ENCODE data around the gene MACROD2.

DNA sequence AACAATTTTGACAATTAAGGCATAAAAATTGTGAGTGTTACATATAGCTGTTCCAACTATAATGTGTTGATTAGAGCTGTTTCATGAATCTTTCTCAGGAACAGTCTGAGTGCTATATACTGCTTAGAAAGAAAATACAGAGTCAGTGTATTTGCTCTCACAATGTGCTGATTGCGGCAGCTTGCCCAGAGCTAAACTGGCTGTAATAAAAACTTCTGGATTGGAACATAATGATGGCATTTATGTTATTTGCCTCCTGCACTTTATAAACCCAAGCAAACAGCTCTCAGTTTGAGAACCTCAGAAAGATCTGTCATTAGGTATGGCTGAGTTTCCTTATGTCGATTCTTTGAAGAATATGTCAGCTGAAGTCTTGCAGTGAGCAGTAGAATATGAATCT lies 312.6 kb downstream of the MACROD2 start:
- TF ChIP-seq, protein P1, sequence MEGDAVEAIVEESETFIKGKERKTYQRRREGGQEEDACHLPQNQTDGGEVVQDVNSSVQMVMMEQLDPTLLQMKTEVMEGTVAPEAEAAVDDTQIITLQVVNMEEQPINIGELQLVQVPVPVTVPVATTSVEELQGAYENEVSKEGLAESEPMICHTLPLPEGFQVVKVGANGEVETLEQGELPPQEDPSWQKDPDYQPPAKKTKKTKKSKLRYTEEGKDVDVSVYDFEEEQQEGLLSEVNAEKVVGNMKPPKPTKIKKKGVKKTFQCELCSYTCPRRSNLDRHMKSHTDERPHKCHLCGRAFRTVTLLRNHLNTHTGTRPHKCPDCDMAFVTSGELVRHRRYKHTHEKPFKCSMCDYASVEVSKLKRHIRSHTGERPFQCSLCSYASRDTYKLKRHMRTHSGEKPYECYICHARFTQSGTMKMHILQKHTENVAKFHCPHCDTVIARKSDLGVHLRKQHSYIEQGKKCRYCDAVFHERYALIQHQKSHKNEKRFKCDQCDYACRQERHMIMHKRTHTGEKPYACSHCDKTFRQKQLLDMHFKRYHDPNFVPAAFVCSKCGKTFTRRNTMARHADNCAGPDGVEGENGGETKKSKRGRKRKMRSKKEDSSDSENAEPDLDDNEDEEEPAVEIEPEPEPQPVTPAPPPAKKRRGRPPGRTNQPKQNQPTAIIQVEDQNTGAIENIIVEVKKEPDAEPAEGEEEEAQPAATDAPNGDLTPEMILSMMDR (IDR thresholded peaks at IDR 0.05; ENCODE audit: poor library complexity, severe bottlenecking): no peak
- TF ChIP-seq EZH2 (IDR thresholded peaks at IDR 0.05; ENCODE audit: borderline replicate concordance, insufficient read depth, low read length, poor library complexity, severe bottlenecking) (no peak), EP300 (conservative IDR thresholded peaks at IDR 0.05; ENCODE audit: poor library complexity, severe bottlenecking) (no peak), TAF1 (IDR thresholded peaks at IDR 0.05; ENCODE audit: low read depth) (no peak), SMC3 (conservative IDR thresholded peaks at IDR 0.05; ENCODE audit: poor library complexity) (no peak), MXI1 (conservative IDR thresholded peaks at IDR 0.05; ENCODE audit: poor library complexity, severe bottlenecking) (no peak), RAD21 (conservative IDR thresholded peaks at IDR 0.05) (no peak), POLR2AphosphoS5 (IDR thresholded peaks at IDR 0.05) (peak; percentile 47)
- TF ChIP-seq, protein P2, sequence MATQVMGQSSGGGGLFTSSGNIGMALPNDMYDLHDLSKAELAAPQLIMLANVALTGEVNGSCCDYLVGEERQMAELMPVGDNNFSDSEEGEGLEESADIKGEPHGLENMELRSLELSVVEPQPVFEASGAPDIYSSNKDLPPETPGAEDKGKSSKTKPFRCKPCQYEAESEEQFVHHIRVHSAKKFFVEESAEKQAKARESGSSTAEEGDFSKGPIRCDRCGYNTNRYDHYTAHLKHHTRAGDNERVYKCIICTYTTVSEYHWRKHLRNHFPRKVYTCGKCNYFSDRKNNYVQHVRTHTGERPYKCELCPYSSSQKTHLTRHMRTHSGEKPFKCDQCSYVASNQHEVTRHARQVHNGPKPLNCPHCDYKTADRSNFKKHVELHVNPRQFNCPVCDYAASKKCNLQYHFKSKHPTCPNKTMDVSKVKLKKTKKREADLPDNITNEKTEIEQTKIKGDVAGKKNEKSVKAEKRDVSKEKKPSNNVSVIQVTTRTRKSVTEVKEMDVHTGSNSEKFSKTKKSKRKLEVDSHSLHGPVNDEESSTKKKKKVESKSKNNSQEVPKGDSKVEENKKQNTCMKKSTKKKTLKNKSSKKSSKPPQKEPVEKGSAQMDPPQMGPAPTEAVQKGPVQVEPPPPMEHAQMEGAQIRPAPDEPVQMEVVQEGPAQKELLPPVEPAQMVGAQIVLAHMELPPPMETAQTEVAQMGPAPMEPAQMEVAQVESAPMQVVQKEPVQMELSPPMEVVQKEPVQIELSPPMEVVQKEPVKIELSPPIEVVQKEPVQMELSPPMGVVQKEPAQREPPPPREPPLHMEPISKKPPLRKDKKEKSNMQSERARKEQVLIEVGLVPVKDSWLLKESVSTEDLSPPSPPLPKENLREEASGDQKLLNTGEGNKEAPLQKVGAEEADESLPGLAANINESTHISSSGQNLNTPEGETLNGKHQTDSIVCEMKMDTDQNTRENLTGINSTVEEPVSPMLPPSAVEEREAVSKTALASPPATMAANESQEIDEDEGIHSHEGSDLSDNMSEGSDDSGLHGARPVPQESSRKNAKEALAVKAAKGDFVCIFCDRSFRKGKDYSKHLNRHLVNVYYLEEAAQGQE (IDR thresholded peaks at IDR 0.05; ENCODE audit: borderline replicate concordance): no peak
